GM23248 (cell line): Measurements from ENCODE around the gene HOXA2. TPM values are rescaled to one million over a fixed set of nuclear protein-coding genes. Genes with fewer than 3 reads are reported as not detected.

Source experiments
- DNase-seq: peaks from one replicate; pipeline ENCODE4 v3.0.0-alpha.2; 2015
- H2AFZ ChIP-seq: fragments of 200-600 bp; sonication (generic); 2 replicates; pipeline ENCODE4 v1.6.1; 2016; ENCODE audit warnings: antibody characterized with exemption
- H3F3A ChIP-seq: fragments of 200-600 bp; sonication (generic); 2 replicates; pipeline ENCODE4 v1.6.1; 2016; ENCODE audit warnings: mild to moderate bottlenecking, antibody characterized with exemption, mixed run types; ENCODE audit not compliant: insufficient read depth
- H3K27ac ChIP-seq: fragments of 200-600 bp; sonication (generic); 2 replicates; pipeline ENCODE4 v1.5.1; 2016; ENCODE audit warnings: mild to moderate bottlenecking
- H3K27me3 ChIP-seq: fragments of 200-600 bp; sonication (generic); replicated peaks from 2 replicates; pipeline ENCODE4 v1.6.1; 2016; ENCODE audit warnings: mild to moderate bottlenecking; ENCODE audit not compliant: insufficient read depth
- H3K36me3 ChIP-seq: fragments of 200-600 bp; sonication (generic); 2 replicates; pipeline ENCODE4 v1.6.1; 2016; ENCODE audit warnings: low read depth, mild to moderate bottlenecking
- H3K4me1 ChIP-seq: fragments of 200-600 bp; sonication (generic); 2 replicates; pipeline ENCODE4 v1.6.1; 2016; ENCODE audit warnings: mild to moderate bottlenecking; ENCODE audit not compliant: insufficient read depth
- H3K4me2 ChIP-seq: fragments of 200-600 bp; sonication (generic); one replicate; pipeline ENCODE4 v1.6.1; 2016; ENCODE audit warnings: mild to moderate bottlenecking; ENCODE audit not compliant: unreplicated experiment
- H3K4me3 ChIP-seq: fragments of 200-600 bp; sonication (generic); 2 replicates; pipeline ENCODE4 v1.5.1; 2016; ENCODE audit warnings: mild to moderate bottlenecking
- H3K79me2 ChIP-seq: fragments of 200-600 bp; sonication (generic); 2 replicates; pipeline ENCODE4 v1.6.1; 2016; ENCODE audit warnings: mild to moderate bottlenecking; ENCODE audit not compliant: insufficient read depth
- H3K9ac ChIP-seq: fragments of 200-600 bp; sonication (generic); 2 replicates; pipeline ENCODE4 v1.6.1; 2016; ENCODE audit warnings: mild to moderate bottlenecking
- H3K9me2 ChIP-seq: fragments of 200-600 bp; sonication (generic); 2 replicates; pipeline ENCODE4 v1.6.1; 2016; ENCODE audit warnings: mixed run types, mild to moderate bottlenecking, moderate library complexity; ENCODE audit not compliant: insufficient read depth
- H3K9me3 ChIP-seq: fragments of 200-600 bp; sonication (generic); one replicate; pipeline ENCODE4 v1.6.1; 2017; ENCODE audit warnings: low read depth
- H4K20me1 ChIP-seq: fragments of 200-600 bp; sonication (generic); 2 replicates; pipeline ENCODE4 v1.6.0; 2016; ENCODE audit not compliant: insufficient read depth
- EZH2 ChIP-seq: fragments of 200-600 bp; sonication (generic); IDR thresholded peaks from 2 replicates; pipeline ENCODE4 v1.6.1; 2018; ENCODE audit warnings: antibody characterized with exemption, mild to moderate bottlenecking; ENCODE audit not compliant: insufficient read depth, poor library complexity, severe bottlenecking
- EZH2phosphoT487 ChIP-seq: fragments of 200-600 bp; sonication (generic); IDR thresholded peaks from 2 replicates; pipeline ENCODE4 v1.6.1; 2018; ENCODE audit warnings: antibody characterized with exemption, moderate library complexity, mild to moderate bottlenecking, low read depth; ENCODE audit not compliant: insufficient read depth
- WGBS, 2 experiments: methylation state at CpG; one replicate each; pipeline ENCODE4 v1.1.6; 2015 to 2017; ENCODE audit warnings: low lambda C conversion rate in 2 of 2, low coverage in 1 of 2; ENCODE audit errors: missing lambda C conversion rate in 2 of 2; 5-methylcytosine and 5-hydroxymethylcytosine counted together
- in situ Hi-C: fragments of 300-500 bp; cut with MboI; formaldehyde crosslinking; loops from 2 replicates; pipeline ENCODE4 v1.15.0; 2020
- polyA plus RNA-seq: library from polyadenylated mRNA; unstranded; fragments of >200 nt; fragmentation: Nextera tagmentation; extraction: Ambion mirVana; gene quantifications from 2 replicates; pipeline ENCODE4 v1.2.1, GENCODE V29; 2016
- total RNA-seq: library from RNA; depleted of rRNA; stranded (reverse); fragments of >200 nt; shearing (Covaris generic); gene quantifications from 2 replicates; pipeline ENCODE4 v1.2.3, GENCODE V29; 2014

HOXA2 gene
- total and polyA plus RNA-seq, 2 experiments from 2014 or later, result not detected

GRCh38 chr7:27095897-27096767, 6.4 kb downstream of the HOXA2 start, which contains the start of gene HOXA1:
TSS of gene HOXA1 (minus strand) at chr7:27096000. CDS start at chr7:27095912, 88 bp downstream.
- H3K27ac ChIP-seq, result peak within 1 kb of the TSS; percentile 90
- no peaks in the 10 kb centered on the region for H3K9me3 ChIP-seq
- H2AFZ ChIP-seq, result peak within 1 kb of the TSS; percentile 73
- peak within 1 kb of the TSS; percentile 99 for H3K4me2 ChIP-seq
- in situ Hi-C loops, result no loop called here
- H3K27me3 ChIP-seq, result no peaks in the 10 kb centered on the region
- peaks cover 13% of the 10 kb centered on the region for H3K4me1 ChIP-seq
- H3K36me3 ChIP-seq, result peaks cover 18% of the 10 kb centered on the region
- H3K9me2 ChIP-seq, result no peaks in the 10 kb centered on the region
- H3F3A ChIP-seq, result peaks cover 15% of the 10 kb centered on the region
- H4K20me1 ChIP-seq, result no peaks in the 10 kb centered on the region
- H3K79me2 ChIP-seq, result peaks cover 54% of the 10 kb centered on the region
- TF ChIP-seq EZH2phosphoT487 (no peak), EZH2 (no peak)
- 1 to 2% methylated on average over 54 to 68 of the region's 68 CpGs for WGBS, 2 experiments
- peak; percentile 98 for DNase-seq
- H3K9ac ChIP-seq, result peak within 1 kb of the TSS; percentile 91
- H3K4me3 ChIP-seq, result peak within 1 kb of the TSS; percentile 80

DNA sequence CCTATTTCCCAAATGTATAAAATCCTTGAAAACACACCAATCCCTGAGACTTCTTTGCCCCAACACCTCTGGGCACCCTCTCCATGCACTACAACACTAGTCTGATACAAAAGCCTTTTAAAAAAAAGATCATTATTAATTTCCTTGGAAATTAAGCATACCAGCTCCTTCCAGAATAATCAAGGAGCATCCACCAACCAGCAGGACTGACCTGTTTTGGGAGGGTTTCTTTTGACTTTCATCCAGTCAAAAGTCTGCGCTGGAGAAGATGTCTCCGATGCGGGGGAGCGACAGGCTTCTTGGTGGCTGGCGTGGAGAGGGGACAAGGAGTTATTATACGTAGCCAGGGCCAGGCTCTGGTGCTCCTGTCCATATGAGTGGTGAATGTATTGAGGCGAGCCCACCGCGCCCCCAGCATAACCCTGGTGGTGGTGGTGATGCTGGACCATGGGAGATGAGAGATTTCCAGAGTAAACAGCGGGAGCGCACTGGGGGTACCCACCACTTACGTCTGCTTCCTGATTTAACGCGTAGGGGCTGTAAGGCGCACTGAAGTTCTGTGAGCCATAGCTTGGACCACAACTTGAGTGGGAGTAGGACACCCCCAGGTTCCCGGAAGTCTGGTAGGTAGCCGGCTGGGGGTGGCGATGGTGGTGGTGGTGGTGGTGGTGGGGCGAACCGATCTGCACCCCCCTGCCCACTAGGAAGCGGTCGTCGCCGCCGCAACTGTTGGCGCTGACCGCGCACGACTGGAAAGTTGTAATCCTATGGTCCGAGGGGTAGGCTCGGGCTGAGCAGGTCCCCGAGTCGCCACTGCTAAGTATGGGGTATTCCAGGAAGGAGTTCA, 7.2 kb downstream of the HOXA2 start:
- H3K4me2 ChIP-seq, result peak overlapping the region; percentile 83
- H3K9me2 ChIP-seq, result no peaks in the 10 kb centered on the region
- WGBS, 2 experiments, result 25 to 27% methylated on average over 29 to 30 of the region's 33 CpGs
- in situ Hi-C loops, result no loop called here
- TF ChIP-seq EZH2phosphoT487 (no peak), EZH2 (no peak)
- H3F3A ChIP-seq, result peaks cover 12% of the 10 kb centered on the region
- H3K9me3 ChIP-seq, result no peaks in the 10 kb centered on the region
- H4K20me1 ChIP-seq, result no peaks in the 10 kb centered on the region
- no peaks in the 10 kb centered on the region for H3K27me3 ChIP-seq
- peak overlapping the region; percentile 80 for H3K4me3 ChIP-seq
- peaks cover 47% of the 10 kb centered on the region for H3K79me2 ChIP-seq
- H3K9ac ChIP-seq, result peak overlapping the region; percentile 54
- peaks cover 13% of the 10 kb centered on the region for H3K4me1 ChIP-seq
- DNase-seq, result no peak
- H2AFZ ChIP-seq, result peak overlapping the region; percentile 73
- no peak overlapping the region for H3K27ac ChIP-seq
- peaks cover 13% of the 10 kb centered on the region for H3K36me3 ChIP-seq

DNA sequence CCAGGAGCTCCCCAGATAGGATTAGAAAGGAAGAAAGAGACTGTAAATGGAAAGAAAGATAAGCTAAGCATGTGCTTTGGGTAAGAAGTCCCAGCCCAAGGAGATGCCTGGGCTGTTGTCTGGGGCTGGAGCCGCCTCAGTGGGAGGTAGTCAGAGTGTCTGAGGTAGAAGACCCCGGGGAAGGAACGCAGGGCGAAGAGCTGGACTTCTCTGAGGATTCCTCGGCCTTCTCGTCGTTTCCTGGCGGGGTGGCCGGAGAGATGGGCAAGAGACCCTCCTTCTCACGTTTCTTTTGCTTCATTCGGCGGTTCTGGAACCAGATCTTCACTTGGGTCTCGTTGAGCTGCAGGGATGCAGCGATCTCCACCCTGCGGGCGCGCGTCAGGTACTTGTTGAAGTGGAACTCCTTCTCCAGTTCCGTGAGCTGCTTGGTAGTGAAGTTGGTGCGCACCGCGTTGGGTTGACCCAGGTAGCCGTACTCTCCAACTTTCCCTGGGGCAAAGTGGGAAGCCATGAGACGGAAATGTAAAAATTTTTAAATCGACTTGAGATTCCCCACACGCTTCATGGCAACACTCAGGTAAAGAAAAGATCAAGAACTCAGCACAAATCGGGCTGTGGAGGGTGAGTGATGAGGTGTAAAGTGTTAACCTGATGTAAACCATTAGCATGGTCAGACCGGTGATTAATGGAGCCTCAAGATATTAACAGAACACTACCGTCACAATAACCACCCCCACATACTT, 8.0 kb downstream of the HOXA2 start:
- H3K27ac ChIP-seq, result no peak overlapping the region
- H3K4me3 ChIP-seq, result peak overlapping the region; percentile 80
- H3K36me3 ChIP-seq, result peaks cover 5% of the 10 kb centered on the region; the same call in 1 of the 2 replicates
- no peaks in the 10 kb centered on the region for H4K20me1 ChIP-seq
- TF ChIP-seq EZH2phosphoT487 (no peak), EZH2 (no peak)
- no peak overlapping the region for H3K9ac ChIP-seq
- in situ Hi-C loops, result no loop called here
- WGBS, 2 experiments, result 92% methylated on average over 29 of the region's 29 CpGs
- no peaks in the 10 kb centered on the region for H3K9me2 ChIP-seq
- H2AFZ ChIP-seq, result no peak overlapping the region
- DNase-seq, result no peak
- no peaks in the 10 kb centered on the region for H3K9me3 ChIP-seq
- peaks cover 11% of the 10 kb centered on the region for H3K4me1 ChIP-seq
- H3K79me2 ChIP-seq, result peaks cover 39% of the 10 kb centered on the region
- H3K4me2 ChIP-seq, result peak overlapping the region; percentile 83
- no peaks in the 10 kb centered on the region for H3K27me3 ChIP-seq
- H3F3A ChIP-seq, result peaks cover 6% of the 10 kb centered on the region; the same call in 1 of the 2 replicates
